ENCODE measurements around the gene SRPK1. TPM values are rescaled to one million over a fixed set of nuclear protein-coding genes. Genes with fewer than 3 reads are reported as not detected.

Gene SRPK1
- total RNA-seq, 3 donors from 2014 or later (not counting 1 experiment from before 2014, with no cell fraction given), result 38.6 to 63.8 (median 43.2) TPM

DNA sequence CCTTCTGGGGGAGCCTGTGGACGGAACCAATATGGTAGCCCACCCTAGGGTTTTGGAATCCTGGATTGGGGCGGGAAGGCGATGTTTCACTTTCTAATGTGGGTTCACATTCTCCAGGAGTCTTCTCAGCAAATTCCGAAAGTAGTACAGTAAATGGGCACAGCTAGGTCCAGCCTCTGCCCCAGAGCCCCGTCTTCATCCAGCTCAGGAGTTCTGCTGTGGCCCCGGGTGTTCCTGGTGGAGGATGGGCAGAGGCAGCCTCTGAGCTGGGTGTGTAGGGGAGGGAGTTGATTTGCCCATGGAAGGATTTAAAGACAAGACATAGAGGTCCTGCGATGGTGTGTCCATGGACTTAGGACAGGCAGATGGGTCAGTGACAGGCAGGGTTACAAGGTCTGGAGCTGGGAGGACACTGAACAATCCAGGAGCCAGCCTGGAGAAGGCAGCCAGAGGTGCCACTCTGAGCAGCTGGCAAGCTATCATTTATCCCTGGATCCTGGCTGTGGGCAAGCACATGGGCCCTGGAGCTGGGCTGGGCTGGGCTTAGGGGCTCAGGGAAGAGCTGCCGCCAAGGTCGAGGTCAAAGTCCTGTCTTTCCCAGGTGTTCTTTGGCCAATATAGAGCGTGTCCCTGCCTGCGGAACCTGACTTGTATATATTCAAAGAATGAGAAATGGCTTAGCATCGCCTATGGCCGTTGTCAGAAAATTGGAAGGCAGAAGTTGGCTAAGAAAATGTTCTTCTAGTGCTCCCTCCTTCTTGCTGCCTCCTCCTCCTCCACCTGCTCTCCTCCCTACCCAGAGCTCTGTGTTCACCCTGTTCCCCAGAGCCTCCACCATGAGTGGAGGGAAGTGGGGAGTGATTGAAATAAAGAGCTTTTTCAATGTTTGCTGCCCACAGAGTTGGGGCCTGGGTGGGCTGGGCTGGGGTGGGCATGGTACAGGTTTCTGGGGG, 133.4 kb downstream of the SRPK1 start:
- H3K36me3 ChIP-seq (ENCODE audit: control insufficient read depth, insufficient read depth, low read length), result no peaks in the 10 kb centered on the region
- TF ChIP-seq CTCF (IDR thresholded peaks at IDR 0.05), result no peak
- H3K9me3 ChIP-seq (ENCODE audit: control insufficient read depth, insufficient read depth, low read length), result no peaks in the 10 kb centered on the region
- intact Hi-C loops (cut with micrococcal nuclease), result loop anchor here (1.0 kb wide), 1 partner anchor 11 kb away; no protein-coding TSS in a partner anchor
- H3K27me3 Mint-ChIP-seq (ENCODE audit: low read depth in 2 of 2), result peaks cover 31 to 37% of the 10 kb centered on the region in 2 donors
- H3K27me3 ChIP-seq (ENCODE audit: control insufficient read depth, insufficient read depth, low read length), result peaks cover 11% of the 10 kb centered on the region
- H3K27ac Mint-ChIP-seq, result no peak overlapping the region
- no peaks in the 10 kb centered on the region for H3K4me1 ChIP-seq (ENCODE audit: control insufficient read depth, insufficient read depth, low read length)
- H3K4me1 Mint-ChIP-seq, result no peaks in the 10 kb centered on the region
- no peak overlapping the region for H3K27ac ChIP-seq (ENCODE audit: low read length)
- DNase-seq (no peak), ATAC-seq (no peak)
- no peak overlapping the region for H3K4me3 Mint-ChIP-seq
- H3K4me3 ChIP-seq (ENCODE audit: low read length), result no peak overlapping the region
- no peaks in the 10 kb centered on the region for H3K36me3 Mint-ChIP-seq
- H3K9me3 Mint-ChIP-seq, result no peaks in the 10 kb centered on the region
- 88% methylated on average over 13 of the region's 13 CpGs for WGBS (ENCODE audit: insufficient coverage)

- H3K9me3 ChIP-seq (ENCODE audit: control insufficient read depth, insufficient read depth, low read length), result no peaks in the 10 kb centered on the region
- intact Hi-C loops (cut with micrococcal nuclease), result loop anchor here (1.0 kb wide), 1 partner anchor 11 kb away; no protein-coding TSS in a partner anchor
- Mint-ChIP-seq H3K4me3 (no peak overlapping the region), H3K27ac (no peak overlapping the region), H3K9me3 (no peaks in the 10 kb centered on the region), H3K36me3 (no peaks in the 10 kb centered on the region), H3K4me1 (no peaks in the 10 kb centered on the region), H3K27me3 (ENCODE audit: low read depth in 2 of 2) (peaks cover 38 to 43% of the 10 kb centered on the region in 2 donors)
- DNase-seq (no peak), ATAC-seq (no peak)
- no peak overlapping the region for H3K4me3 ChIP-seq (ENCODE audit: low read length)
- no peaks in the 10 kb centered on the region for H3K36me3 ChIP-seq (ENCODE audit: control insufficient read depth, insufficient read depth, low read length)
- no peaks in the 10 kb centered on the region for H3K4me1 ChIP-seq (ENCODE audit: control insufficient read depth, insufficient read depth, low read length)
- no peak for TF ChIP-seq CTCF (IDR thresholded peaks at IDR 0.05)
- no peak overlapping the region for H3K27ac ChIP-seq (ENCODE audit: low read length)
- H3K27me3 ChIP-seq (ENCODE audit: control insufficient read depth, insufficient read depth, low read length), result peaks cover 11% of the 10 kb centered on the region
- 57% methylated on average over 25 of the region's 25 CpGs for WGBS (ENCODE audit: insufficient coverage)
Observed at GRCh38 chr6:35786810-35787209, 134.1 kb downstream of the SRPK1 start.

GRCh38 chr6:35786272-35786671, 134.6 kb downstream of the SRPK1 start:
- Mint-ChIP-seq H3K27ac (no peak overlapping the region), H3K36me3 (no peaks in the 10 kb centered on the region), H3K27me3 (ENCODE audit: low read depth in 2 of 2) (peaks cover 41 to 48% of the 10 kb centered on the region in 2 donors), H3K4me3 (no peak overlapping the region), H3K9me3 (no peaks in the 10 kb centered on the region), H3K4me1 (no peaks in the 10 kb centered on the region)
- 78% methylated on average over 2 of the region's 2 CpGs for WGBS (ENCODE audit: insufficient coverage)
- DNase-seq (no peak), ATAC-seq (no peak)
- Histone ChIP-seq H3K36me3 (ENCODE audit: control insufficient read depth, insufficient read depth, low read length) (no peaks in the 10 kb centered on the region), H3K27ac (ENCODE audit: low read length) (no peak overlapping the region), H3K4me1 (ENCODE audit: control insufficient read depth, insufficient read depth, low read length) (no peaks in the 10 kb centered on the region), H3K9me3 (ENCODE audit: control insufficient read depth, insufficient read depth, low read length) (no peaks in the 10 kb centered on the region), H3K27me3 (ENCODE audit: control insufficient read depth, insufficient read depth, low read length) (peaks cover 11% of the 10 kb centered on the region), H3K4me3 (ENCODE audit: low read length) (no peak overlapping the region)
- TF ChIP-seq CTCF (IDR thresholded peaks at IDR 0.05), result no peak
- intact Hi-C loops (cut with micrococcal nuclease), result no loop called here
